ENCODE results near the gene GRID1. TPM values are rescaled to one million over a fixed set of nuclear protein-coding genes. Genes with fewer than 3 reads are reported as not detected.
A peak's percentile ranks its signal among the peaks of the same experiment; 100 is the strongest.

The GRID1 gene
- total RNA-seq, 4 donors from 2014 or later: 17.2 to 28.1 (median 23.6) TPM

DNA sequence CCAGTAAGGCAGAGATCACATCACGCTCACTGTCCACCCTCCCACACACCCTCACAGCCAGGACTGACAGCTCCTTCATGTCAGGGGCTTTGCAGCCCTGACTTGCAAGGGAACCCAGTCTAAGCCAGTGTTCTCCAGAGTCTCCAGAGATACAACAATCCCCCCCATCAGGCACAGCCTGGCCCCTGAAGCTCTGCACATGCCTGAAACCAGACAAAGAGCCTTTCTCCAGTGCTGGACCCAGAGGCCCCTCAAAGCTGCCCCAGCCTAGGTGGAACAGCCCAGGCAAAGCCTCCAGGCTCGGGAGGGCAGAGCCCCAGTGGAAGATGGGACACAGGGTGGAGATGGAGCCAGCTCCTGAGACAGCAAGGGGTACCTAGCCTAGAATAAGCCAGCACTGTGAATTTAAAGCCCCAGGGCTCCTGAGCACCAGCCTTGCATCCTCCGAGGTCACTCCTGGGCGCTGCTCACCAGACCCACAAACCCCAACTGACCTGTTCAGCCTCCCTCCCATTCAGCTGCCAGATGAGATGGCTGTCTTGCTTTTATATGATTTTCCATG lies 50.2 kb downstream of the GRID1 start:
- Histone ChIP-seq H3K27ac (no peak overlapping the region), H3K4me3 (replicated peaks in 1 of 3) (no peak overlapping the region), H3K27me3 (no peaks in the 10 kb centered on the region), H3K4me1 (peaks cover 25 to 45% of the 10 kb centered on the region in 2 donors), H3K9me3 (no peaks in the 10 kb centered on the region), H3K36me3 (no peaks in the 10 kb centered on the region)
- intact Hi-C loops (cut with DNase I): loop anchor here (5.0 kb wide), 1 partner anchor 49 kb away; no protein-coding TSS in a partner anchor
- 76 to 94% methylated on average over 3 of the region's 4 CpGs for WGBS, 2 donors
- no peak for DNase-seq
- TF ChIP-seq POLR2A (IDR thresholded peaks at IDR 0.05): no peak
- TF ChIP-seq, protein P1, sequence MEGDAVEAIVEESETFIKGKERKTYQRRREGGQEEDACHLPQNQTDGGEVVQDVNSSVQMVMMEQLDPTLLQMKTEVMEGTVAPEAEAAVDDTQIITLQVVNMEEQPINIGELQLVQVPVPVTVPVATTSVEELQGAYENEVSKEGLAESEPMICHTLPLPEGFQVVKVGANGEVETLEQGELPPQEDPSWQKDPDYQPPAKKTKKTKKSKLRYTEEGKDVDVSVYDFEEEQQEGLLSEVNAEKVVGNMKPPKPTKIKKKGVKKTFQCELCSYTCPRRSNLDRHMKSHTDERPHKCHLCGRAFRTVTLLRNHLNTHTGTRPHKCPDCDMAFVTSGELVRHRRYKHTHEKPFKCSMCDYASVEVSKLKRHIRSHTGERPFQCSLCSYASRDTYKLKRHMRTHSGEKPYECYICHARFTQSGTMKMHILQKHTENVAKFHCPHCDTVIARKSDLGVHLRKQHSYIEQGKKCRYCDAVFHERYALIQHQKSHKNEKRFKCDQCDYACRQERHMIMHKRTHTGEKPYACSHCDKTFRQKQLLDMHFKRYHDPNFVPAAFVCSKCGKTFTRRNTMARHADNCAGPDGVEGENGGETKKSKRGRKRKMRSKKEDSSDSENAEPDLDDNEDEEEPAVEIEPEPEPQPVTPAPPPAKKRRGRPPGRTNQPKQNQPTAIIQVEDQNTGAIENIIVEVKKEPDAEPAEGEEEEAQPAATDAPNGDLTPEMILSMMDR (IDR thresholded peaks at IDR 0.05): no peak

DNA sequence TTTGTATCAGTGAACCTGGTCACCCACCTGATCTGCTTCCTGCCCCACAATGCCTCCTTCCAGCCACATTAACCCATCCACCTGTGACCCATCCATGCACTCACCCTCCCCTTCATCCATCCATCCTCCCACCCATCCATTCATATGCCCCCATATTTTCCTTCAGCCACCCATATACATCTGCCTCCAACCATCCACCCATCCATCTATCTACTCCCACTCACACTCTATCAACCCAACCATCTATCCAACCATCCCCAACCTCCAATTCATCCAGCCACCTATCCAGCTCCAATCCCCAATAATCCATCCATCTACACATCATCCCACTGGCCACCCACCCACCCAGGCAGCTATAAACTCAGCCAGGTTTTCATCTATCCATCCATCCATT lies 51.0 kb downstream of the GRID1 start:
- Histone ChIP-seq H3K4me3 (replicated peaks in 1 of 3) (no peak overlapping the region), H3K27me3 (no peaks in the 10 kb centered on the region), H3K27ac (no peak overlapping the region), H3K4me1 (peaks cover 22 to 47% of the 10 kb centered on the region in 2 donors), H3K36me3 (no peaks in the 10 kb centered on the region), H3K9me3 (no peaks in the 10 kb centered on the region)
- DNase-seq: no peak
- intact Hi-C loops (cut with DNase I): loop anchor here (5.0 kb wide), 1 partner anchor 48 kb away; no protein-coding TSS in a partner anchor
- TF ChIP-seq, protein P1 (IDR thresholded peaks at IDR 0.05): no peak
- TF ChIP-seq POLR2A (IDR thresholded peaks at IDR 0.05): no peak

DNA sequence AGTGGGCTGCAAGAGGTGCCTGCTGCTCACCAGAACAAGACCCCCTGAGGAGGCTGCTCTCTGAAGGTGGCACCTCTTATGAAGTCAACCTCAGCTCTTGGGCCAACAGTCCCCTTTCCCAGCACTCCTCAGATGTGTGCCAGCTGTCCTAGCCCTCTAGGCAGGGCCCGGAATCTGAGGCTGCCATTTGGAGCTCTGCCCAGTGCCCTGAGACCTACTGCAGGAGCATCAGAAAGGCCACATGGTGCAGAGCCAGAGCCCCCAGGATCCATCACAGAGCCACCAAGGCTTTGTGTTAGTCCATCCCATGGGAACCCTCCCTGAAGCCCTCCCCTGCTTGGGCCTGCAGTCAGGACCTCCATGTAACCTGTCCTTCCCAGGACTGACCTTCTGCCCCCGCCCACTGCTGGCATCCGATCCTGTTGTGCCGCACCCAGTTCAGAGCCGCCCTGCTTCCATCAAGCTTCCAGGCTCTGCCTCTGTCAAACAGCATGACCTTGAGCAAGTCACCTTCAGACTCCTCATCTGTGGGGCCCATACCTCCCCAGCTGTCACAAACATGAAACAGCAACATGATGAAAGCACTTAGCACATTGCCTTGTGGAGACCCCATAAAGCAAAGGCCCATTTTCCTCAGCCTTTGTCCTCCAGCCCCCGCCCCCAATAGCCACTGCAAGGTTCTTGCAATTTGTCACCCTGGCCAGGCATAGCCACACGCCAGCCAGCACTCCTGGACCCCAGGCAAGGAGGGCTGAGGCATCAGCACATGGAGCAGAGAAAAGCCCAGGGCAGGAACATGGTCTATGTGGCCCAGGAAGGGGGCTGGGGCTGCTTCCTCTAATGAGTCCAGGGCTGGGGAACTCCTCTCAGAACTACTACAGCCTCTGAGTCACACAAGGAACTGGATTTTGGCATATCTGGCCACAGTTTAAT lies 51.7 kb downstream of the GRID1 start:
- intact Hi-C loops (cut with DNase I): loop anchor here (5.0 kb wide), 1 partner anchor 48 kb away; no protein-coding TSS in a partner anchor
- DNase-seq: no peak
- Histone ChIP-seq H3K27ac (peak overlapping the region in 2 of 3 donors; percentile 73 to 86), H3K4me3 (replicated peaks in 1 of 3) (no peak overlapping the region), H3K4me1 (peaks cover 22 to 47% of the 10 kb centered on the region in 2 donors), H3K27me3 (no peaks in the 10 kb centered on the region), H3K9me3 (no peaks in the 10 kb centered on the region), H3K36me3 (no peaks in the 10 kb centered on the region)
- TF ChIP-seq, protein P1 (IDR thresholded peaks at IDR 0.05): no peak
- no peak for TF ChIP-seq POLR2A (IDR thresholded peaks at IDR 0.05)
- WGBS, 2 donors: 83 to 90% methylated on average over 6 to 7 of the region's 7 CpGs

DNA sequence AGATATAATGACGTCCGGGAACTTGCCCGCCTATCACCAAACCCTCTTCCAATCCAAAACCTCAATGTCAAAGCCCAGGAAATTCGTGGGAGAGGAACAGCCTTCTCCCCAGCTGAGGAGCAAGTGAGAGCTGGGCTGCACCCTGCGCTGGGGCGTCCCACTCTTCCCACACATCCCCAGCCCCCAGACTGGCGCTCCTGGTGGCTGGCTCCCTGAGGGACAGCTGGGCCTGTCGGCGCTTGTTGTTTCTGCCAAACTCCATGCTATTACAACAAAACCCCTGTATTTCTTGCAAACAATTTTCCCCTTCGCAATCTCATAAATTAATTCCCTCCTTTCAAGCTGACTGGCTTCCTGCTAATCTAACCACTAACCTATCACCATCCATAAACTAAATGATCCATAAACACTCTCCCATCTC lies 53.0 kb downstream of the GRID1 start:
- peak overlapping the region; percentile 27 to 86 (median 73) for H3K27ac ChIP-seq
- intact Hi-C loops (cut with DNase I): no loop called here
- DNase-seq: peak; percentile 60 to 62
- no peaks in the 10 kb centered on the region for H3K9me3 ChIP-seq
- no peak for TF ChIP-seq POLR2A (IDR thresholded peaks at IDR 0.05)
- TF ChIP-seq, protein P1 (IDR thresholded peaks at IDR 0.05): peak in 2 of 6 experiments; percentile 13 to 28
- H3K27me3 ChIP-seq: no peaks in the 10 kb centered on the region
- no peak overlapping the region for H3K4me3 ChIP-seq (replicated peaks in 1 of 3)
- H3K36me3 ChIP-seq: no peaks in the 10 kb centered on the region
- H3K4me1 ChIP-seq: peaks cover 22 to 47% of the 10 kb centered on the region in 2 donors
- WGBS, 2 donors: 36 to 44% methylated on average over 7 to 10 of the region's 10 CpGs

All from thyroid gland (tissue), 4 donors.